Measurements from ENCODE around the gene NOL8.
A peak's percentile ranks its signal among the peaks of the same experiment; 100 is the strongest.

NOL8 gene

GRCh38 chr9:92325269-92325990 is at the start of gene NOL8, which contains the start of gene CENPP:
TSS of gene NOL8 (minus strand) at chr9:92325350. CDS start at chr9:92324161, 1,189 bp downstream.
TSS of gene CENPP (plus strand) at chr9:92325953.
- TF ChIP-seq, protein P1, sequence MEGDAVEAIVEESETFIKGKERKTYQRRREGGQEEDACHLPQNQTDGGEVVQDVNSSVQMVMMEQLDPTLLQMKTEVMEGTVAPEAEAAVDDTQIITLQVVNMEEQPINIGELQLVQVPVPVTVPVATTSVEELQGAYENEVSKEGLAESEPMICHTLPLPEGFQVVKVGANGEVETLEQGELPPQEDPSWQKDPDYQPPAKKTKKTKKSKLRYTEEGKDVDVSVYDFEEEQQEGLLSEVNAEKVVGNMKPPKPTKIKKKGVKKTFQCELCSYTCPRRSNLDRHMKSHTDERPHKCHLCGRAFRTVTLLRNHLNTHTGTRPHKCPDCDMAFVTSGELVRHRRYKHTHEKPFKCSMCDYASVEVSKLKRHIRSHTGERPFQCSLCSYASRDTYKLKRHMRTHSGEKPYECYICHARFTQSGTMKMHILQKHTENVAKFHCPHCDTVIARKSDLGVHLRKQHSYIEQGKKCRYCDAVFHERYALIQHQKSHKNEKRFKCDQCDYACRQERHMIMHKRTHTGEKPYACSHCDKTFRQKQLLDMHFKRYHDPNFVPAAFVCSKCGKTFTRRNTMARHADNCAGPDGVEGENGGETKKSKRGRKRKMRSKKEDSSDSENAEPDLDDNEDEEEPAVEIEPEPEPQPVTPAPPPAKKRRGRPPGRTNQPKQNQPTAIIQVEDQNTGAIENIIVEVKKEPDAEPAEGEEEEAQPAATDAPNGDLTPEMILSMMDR (IDR thresholded peaks at IDR 0.05; ENCODE audit: borderline replicate concordance, control extremely low read depth, extremely low read depth, insufficient read depth, missing control alignments), result no peak
- in situ Hi-C loops (cut with MboI; ENCODE audit: low sequenced_read_pairs, unreplicated experiment), result no loop called here
- peak; percentile 90 for DNase-seq (ENCODE audit: low spot score)

DNA sequence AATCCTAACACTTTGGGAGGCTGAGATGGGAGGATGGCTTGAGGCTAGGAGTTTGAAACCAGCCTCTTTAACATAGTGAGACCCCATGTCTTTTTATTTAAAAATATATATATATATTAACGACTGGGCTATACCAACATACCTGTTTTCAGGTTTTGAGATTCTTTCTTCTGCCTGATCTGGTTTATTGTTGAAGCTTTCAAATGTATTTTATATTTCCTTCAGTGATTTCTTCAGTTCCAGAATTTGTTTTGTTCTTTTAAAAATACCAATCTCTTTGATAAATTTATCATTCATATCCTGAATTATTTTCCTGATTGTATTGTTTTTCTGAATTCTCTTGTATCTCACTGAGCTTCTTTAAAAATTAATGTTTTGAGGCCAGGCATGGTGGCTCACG is 48.0 kb upstream of the NOL8 start:
- no peak for DNase-seq (ENCODE audit: low spot score)
- TF ChIP-seq, protein P1 (IDR thresholded peaks at IDR 0.05; ENCODE audit: borderline replicate concordance, control extremely low read depth, extremely low read depth, insufficient read depth, missing control alignments), result no peak
- in situ Hi-C loops (cut with MboI; ENCODE audit: low sequenced_read_pairs, unreplicated experiment), result no loop called here

DNA sequence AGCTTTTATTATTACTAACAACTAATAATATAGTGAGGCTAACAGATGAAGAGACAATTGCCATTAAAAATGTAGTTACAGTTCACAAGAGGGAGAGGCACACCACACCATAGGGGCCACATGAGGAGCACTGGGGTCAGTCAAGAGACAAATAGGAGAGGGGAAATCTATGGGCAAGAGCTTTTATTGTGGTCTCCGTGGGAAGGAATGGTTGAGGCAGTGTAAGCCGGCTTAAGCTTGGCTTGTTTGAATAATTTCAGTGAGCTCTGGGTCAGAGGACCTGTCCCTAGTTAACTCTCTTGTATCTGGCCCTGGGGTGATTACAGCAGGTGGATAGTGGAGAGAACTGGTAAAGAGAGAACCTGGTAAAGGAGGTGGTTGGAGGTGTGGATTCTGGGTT is 43.9 kb upstream of the NOL8 start:
- DNase-seq (ENCODE audit: low spot score), result no peak
- TF ChIP-seq, protein P1 (IDR thresholded peaks at IDR 0.05; ENCODE audit: borderline replicate concordance, control extremely low read depth, extremely low read depth, insufficient read depth, missing control alignments), result no peak
- in situ Hi-C loops (cut with MboI; ENCODE audit: low sequenced_read_pairs, unreplicated experiment), result no loop called here

GRCh38 chr9:92360083-92360482 is 34.9 kb upstream of the NOL8 start:
- no peak for DNase-seq (ENCODE audit: low spot score)
- in situ Hi-C loops (cut with MboI; ENCODE audit: low sequenced_read_pairs, unreplicated experiment), result no loop called here
- TF ChIP-seq, protein P1 (IDR thresholded peaks at IDR 0.05; ENCODE audit: borderline replicate concordance, control extremely low read depth, extremely low read depth, insufficient read depth, missing control alignments), result no peak

GRCh38 chr9:92359394-92359995 is 34.3 kb upstream of the NOL8 start:
- no peak for DNase-seq (ENCODE audit: low spot score)
- in situ Hi-C loops (cut with MboI; ENCODE audit: low sequenced_read_pairs, unreplicated experiment), result no loop called here
- TF ChIP-seq, protein P1 (IDR thresholded peaks at IDR 0.05; ENCODE audit: borderline replicate concordance, control extremely low read depth, extremely low read depth, insufficient read depth, missing control alignments), result no peak

- no peak for DNase-seq (ENCODE audit: low spot score)
- TF ChIP-seq, protein P1 (IDR thresholded peaks at IDR 0.05; ENCODE audit: borderline replicate concordance, control extremely low read depth, extremely low read depth, insufficient read depth, missing control alignments), result no peak
- in situ Hi-C loops (cut with MboI; ENCODE audit: low sequenced_read_pairs, unreplicated experiment), result no loop called here
Observed at GRCh38 chr9:92353051-92353450, 27.9 kb upstream of the NOL8 start.
